T-helper 2 cell treated with Interferon-gamma antibody and Interleukin-4, amounts not matched to agents 100 ng/mL and 5 ng/mL, for 36 hours (primary cell): Measurements from ENCODE around the gene HASPIN. TPM values are rescaled to one million over a fixed set of nuclear protein-coding genes. Genes with fewer than 3 reads are reported as not detected.

Source experiments
- intact Hi-C: fragments of 100-400 bp; cut with micrococcal nuclease; formaldehyde crosslinking; loops from one replicate; pipeline ENCODE4 v1.15.1; 2023
- total RNA-seq: library from RNA; stranded (reverse); gene quantifications from 2 replicates; pipeline ENCODE4 v1.2.3, GENCODE V29; 2022

Gene HASPIN
- total RNA-seq, result 25.9 and 26.9 TPM in 2 replicates

DNA sequence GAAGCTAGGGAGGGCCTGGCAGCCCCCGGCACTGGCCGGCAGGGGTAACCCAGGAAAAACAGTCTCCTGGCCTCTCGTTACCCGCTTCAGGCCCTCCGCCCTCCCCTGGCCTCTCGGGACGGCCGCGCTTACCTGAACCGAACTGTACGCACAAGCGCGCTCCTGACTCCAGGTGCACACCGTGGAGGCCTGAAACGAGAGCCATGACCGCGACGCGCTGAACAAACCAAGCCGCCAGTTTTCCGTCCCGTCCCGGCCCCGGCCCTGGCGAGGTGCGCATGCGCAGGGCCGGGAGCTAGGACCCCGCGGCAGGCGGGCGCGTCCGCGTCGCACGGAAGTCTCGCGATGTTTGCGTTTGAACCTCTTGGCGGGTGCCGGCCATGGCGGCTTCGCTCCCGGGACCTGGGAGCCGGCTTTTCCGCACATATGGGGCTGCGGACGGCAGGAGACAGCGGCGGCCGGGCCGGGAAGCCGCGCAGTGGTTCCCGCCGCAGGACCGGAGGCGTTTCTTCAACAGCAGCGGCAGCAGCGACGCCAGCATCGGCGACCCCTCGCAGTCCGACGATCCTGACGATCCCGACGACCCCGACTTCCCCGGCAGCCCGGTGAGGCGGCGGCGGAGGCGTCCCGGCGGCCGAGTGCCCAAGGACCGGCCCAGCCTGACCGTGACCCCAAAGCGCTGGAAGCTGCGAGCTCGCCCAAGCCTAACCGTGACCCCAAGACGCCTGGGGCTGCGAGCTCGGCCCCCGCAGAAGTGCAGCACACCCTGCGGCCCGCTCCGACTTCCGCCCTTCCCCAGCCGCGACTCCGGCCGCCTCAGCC is at the start of gene HASPIN:
Gene HASPIN, plus strand, starts transcription at position 348 of the 822 bp plus-strand sequence. Its CDS starts 33 bp downstream, at position 381.
- intact Hi-C loops, result loop anchor here (1.0 to 2.0 kb wide), 5 partner anchors 12 to 87 kb away; partner anchors contain the start of genes CTNS, EMC6, P2RX5 and SHPK

GRCh38 chr17:3675886-3676285 is 47.8 kb upstream of the HASPIN start:
- intact Hi-C loops, result no loop called here

- intact Hi-C loops, result no loop called here
Observed at GRCh38 chr17:3678095-3678820, 45.4 kb upstream of the HASPIN start.

- intact Hi-C loops, result no loop called here
Observed at GRCh38 chr17:3678821-3679530, 44.7 kb upstream of the HASPIN start.

DNA sequence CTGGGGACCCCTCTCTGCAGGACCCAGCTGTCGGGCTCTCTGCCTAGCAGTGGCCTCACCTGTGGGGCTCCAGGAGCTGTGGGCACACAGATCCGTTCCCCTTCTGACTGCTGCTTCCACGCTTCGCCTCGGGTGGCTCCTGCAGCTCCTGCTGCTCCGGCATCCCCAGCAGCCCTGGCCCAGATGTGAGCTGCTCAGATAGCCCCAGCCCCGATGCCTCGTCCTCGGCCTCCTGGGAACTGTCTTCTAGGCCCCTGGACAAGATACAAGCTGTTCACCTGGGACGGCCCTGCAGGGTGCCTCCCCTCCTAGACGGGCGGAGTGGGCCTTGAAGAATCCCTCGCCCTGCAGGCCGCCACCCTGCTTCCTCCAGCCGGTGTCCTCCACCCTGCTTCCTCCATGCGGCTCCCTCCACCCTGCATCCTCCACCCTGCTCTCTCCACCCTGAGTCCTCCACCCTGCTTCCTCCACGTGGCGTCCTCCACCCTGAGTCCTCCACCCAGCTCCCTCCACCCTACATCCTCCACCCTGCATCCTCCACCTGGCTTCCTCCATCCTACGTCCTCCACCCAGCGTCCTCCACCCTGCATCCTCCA is 44.1 kb upstream of the HASPIN start:
- intact Hi-C loops, result no loop called here

- intact Hi-C loops, result no loop called here
Observed at GRCh38 chr17:3681057-3681456, 42.6 kb upstream of the HASPIN start.

DNA sequence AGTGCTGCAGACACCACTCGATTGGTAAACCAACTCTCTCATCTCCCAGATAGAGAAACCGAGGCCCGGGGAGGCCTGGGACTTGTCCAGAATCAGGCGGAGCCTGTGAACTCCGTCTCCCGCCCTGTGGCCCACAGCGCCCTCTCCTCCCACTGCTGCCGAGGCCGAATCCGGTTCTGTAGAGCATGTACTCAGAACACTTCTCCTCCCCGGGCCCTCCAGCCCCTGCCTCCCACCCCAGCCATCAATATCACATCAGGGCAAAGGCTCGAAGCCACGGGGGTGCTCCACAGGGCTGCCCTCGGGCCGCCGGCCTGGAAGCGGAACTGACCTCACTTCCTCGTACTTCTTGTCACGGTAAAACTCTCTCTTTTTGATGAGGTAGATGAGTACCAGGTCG is 42.1 kb upstream of the HASPIN start:
- intact Hi-C loops, result no loop called here

- intact Hi-C loops, result loop anchor here (2.0 kb wide), 2 partner anchors 41 to 145 kb away; partner anchors contain the start of gene HASPIN
Observed at GRCh38 chr17:3682033-3682432, 41.7 kb upstream of the HASPIN start.

- intact Hi-C loops, result loop anchor here (2.0 kb wide), 2 partner anchors 40 to 144 kb away; partner anchors contain the start of gene HASPIN
Observed at GRCh38 chr17:3683054-3683511, 40.6 kb upstream of the HASPIN start.

DNA sequence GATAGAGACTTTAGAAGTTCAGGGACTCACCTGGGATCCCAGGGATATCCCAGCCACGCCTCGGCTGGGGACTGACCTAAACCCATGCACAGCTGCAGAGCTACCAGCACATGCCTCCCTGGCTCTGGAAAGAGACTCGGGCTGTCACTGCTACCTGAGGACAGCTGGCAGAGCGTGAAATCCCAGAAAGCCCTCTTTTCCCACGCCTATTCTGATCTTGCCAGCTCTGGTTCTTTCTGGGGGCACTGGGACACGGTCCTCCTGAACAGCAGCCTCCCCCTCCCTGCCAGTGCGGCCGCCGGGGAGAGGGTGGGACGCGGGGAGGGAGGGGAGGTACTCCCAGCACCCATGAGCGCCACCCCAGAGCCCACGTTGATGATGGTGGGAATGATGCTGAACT is 38.5 kb upstream of the HASPIN start:
- intact Hi-C loops, result no loop called here

GRCh38 chr17:3688027-3688553 is 35.6 kb upstream of the HASPIN start:
- intact Hi-C loops, result no loop called here

DNA sequence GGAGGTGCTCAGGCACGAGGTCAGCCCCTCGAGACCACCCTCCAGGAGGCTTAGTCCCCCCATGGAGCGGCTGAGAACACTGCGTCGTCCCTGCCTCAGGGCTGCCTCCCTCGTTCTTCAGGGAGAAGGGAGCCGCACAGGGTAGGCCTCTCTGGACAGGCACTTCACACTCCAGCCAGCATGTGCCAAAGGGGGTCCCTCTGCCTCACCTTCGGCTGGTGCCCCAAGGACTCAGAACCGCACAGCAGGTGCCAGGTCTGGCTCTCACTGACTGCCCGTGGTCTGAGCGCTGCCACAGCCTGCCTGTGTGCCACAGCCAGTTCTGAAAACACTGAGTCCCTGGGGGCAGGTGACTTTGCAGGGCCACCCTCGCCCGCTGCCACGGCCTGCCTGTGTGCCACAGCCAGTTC is 34.8 kb upstream of the HASPIN start:
- intact Hi-C loops, result no loop called here

- intact Hi-C loops, result no loop called here
Observed at GRCh38 chr17:3689262-3690093, 34.2 kb upstream of the HASPIN start.

- intact Hi-C loops, result no loop called here
Observed at GRCh38 chr17:3690094-3690715, 33.5 kb upstream of the HASPIN start.

- intact Hi-C loops, result no loop called here
Observed at GRCh38 chr17:3691617-3692067, 32.1 kb upstream of the HASPIN start.

DNA sequence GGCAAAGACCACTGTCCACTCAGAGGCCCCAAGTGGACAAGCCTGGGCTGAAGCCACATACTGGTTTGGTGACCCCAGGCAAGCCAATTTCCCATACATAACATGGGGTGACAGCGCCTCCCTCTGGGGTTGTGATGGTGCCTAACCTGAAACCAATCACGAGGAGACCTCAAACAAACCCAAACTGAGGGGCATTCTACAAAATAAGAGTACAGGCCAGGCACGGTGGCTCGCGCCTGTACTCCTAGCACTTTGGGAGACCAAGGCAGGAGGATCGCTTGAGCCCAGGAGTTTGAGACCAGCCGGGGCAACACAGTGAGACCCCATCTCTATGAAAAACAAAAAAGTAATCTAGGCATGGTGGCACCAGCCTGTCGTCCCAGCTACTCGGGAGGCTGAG is 31.4 kb upstream of the HASPIN start:
- intact Hi-C loops, result no loop called here

DNA sequence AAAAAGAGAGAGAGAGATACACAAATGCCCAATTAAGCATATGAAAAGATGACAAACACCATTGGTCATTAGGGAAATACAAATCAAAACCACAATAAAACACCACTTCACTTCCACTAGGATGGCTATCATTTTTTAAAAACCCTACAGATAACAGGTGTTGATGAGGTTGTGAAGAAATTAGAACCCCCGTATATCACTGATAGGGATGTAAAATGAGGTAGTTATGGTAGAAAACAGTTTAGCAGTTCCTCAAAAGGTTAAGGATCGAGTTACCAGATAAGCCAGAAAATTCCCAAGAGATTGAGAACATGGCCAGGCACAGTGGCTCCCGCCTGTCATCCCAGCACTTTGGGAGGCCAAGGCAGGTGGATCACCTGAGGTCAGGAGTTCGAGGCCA is 30.6 kb upstream of the HASPIN start:
- intact Hi-C loops, result no loop called here

GRCh38 chr17:3693829-3694231 is 29.9 kb upstream of the HASPIN start:
- intact Hi-C loops, result no loop called here

DNA sequence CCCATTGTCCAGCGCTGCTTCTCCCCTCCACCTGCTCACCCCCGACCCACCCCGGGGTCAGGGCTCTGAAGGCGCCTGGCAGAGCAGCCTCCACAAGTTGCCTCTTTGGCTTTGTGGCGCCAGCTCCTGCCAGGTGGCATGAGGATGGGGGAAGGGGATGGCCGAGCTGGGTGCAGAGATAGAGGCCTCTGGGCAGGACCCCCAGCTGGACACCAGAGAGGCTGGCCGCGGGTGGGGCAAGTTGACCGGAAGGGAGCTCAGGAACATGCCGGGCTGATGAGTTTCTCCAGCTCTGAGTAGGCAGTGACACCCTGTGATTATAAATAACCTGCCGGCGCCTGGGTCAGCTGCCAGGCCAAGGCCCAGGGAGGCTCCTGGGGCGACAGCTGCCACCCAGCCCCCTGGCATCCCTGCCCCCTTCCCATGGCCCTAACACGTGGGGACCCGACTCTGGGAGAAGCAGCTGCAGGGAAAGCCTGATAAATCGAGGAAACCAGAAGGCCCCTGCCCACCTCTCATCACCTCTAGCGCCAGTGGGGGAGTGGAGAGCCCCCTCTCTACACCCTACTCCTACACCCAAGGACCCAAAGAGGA is 28.5 kb upstream of the HASPIN start:
- intact Hi-C loops, result no loop called here
